GM18951 (cell line): ENCODE measurements around the gene BCL2L1.

Source experiments
- POLR2A ChIP-seq: IDR thresholded peaks from 4 replicates; pipeline ENCODE4 v1.6.1; 2011; ENCODE audit warnings: mild to moderate bottlenecking; ENCODE audit not compliant: insufficient read length, insufficient read depth; ENCODE audit errors: extremely low read depth
- in situ Hi-C: fragments of 300-500 bp; cut with MboI; formaldehyde crosslinking; loops from one replicate; pipeline ENCODE4 v1.12.0; 2022; ENCODE audit warnings: low sequenced_read_pairs, mixed read lengths, inconsistent platforms; ENCODE audit not compliant: unreplicated experiment

BCL2L1 gene

GRCh38 chr20:31719644-31720485 lies 2.8 kb downstream of the BCL2L1 start:
- in situ Hi-C loops, result loop anchor here (10.0 kb wide), 1 partner anchor 165 kb away; no protein-coding TSS in a partner anchor
- TF ChIP-seq POLR2A, result no peak

- in situ Hi-C loops, result no loop called here
These were observed 3.6 kb downstream of the BCL2L1 start for GRCh38 chr20:31718952-31719643.

GRCh38 chr20:31717478-31718201 lies 5.0 kb downstream of the BCL2L1 start:
- in situ Hi-C loops, result no loop called here
- no peak for TF ChIP-seq POLR2A

More at GRCh38 chr20:31718952-31719643, 3.6 kb downstream of the BCL2L1 start:
- no peak for TF ChIP-seq POLR2A

DNA sequence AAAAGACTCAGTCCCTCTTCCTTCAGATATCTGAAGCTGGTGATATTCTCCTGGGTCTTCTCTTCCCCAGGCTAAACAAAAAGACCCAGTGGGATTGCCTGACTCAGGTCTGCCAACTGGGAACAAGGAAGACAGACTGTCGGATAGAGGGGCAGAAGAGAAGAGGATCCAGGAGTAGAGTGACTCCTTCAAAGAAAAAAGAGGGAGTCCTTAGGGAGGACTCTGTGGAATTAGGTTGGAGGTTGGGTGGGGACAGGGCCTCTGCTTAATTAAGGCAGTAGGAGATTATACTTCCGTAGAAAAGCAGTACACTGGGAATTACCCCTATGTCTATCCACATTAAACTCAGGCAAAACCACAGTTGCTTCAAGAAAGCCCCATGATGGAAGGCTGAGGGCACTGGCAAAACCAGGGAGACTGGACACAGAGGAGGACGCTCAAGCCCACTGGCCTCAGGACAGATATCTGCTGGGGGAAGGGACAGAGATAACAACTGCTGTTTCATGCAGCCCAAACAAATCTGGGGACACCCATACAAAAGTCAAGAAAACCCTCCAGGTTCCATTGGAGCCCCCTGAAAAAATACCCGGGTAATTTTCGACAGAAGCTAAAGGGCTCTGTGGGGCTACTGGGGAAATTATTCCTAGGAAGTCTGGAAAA lies 5.7 kb downstream of the BCL2L1 start:
- no peak for TF ChIP-seq POLR2A
- in situ Hi-C loops, result no loop called here

- TF ChIP-seq POLR2A, result no peak
- in situ Hi-C loops, result no loop called here
These were observed 6.3 kb downstream of the BCL2L1 start for GRCh38 chr20:31716351-31716750.

GRCh38 chr20:31715766-31716165 lies 6.9 kb downstream of the BCL2L1 start:
- in situ Hi-C loops, result no loop called here
- TF ChIP-seq POLR2A, result no peak

DNA sequence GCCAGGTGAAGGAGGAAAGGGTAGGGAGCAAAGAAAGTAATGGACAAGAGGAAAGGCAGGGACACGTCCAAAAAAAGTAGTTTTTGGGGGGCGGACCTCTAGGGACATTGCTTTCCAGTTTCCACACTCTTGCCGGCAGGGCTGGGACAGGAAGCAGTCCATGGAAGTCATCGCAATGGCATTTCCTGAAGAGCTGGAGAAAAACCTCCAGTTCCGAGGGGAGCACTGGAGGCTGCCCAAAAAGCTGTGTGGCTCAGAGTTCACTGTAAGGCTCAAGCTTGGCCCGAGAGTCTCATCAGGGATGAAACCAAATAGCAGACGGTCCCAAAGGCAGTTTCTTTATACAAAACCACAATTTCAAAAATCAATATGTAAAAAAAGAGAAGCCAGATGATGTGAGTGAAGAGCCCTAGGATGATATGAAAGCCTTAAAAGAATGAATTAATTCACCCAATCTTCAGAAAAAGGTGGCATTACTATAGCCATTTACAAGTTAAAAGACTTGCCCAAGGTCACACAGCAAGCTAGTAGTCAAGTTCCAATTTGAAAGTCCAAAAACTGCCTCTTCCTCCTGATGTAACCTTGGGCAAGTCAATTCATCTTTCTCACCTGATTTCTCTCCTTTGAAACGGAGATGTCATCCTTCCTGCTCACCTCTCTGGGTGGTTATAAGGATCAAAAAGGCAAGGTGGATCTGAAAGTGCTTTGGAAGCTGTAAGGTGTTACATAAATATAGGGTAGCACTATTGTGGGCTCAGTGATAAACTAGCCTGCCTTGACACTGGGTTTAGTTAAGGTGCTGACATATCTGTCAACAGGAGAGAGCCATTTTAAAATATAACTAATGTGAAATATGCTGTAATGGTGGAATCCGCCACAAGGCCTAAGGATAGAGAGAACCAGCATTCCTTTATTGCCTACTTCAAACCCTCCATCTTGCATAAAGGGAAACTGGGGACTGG lies 9.1 kb downstream of the BCL2L1 start:
- no peak for TF ChIP-seq POLR2A
- in situ Hi-C loops, result loop anchor here (5.0 kb wide), 1 partner anchor 46 kb away; no protein-coding TSS in a partner anchor

DNA sequence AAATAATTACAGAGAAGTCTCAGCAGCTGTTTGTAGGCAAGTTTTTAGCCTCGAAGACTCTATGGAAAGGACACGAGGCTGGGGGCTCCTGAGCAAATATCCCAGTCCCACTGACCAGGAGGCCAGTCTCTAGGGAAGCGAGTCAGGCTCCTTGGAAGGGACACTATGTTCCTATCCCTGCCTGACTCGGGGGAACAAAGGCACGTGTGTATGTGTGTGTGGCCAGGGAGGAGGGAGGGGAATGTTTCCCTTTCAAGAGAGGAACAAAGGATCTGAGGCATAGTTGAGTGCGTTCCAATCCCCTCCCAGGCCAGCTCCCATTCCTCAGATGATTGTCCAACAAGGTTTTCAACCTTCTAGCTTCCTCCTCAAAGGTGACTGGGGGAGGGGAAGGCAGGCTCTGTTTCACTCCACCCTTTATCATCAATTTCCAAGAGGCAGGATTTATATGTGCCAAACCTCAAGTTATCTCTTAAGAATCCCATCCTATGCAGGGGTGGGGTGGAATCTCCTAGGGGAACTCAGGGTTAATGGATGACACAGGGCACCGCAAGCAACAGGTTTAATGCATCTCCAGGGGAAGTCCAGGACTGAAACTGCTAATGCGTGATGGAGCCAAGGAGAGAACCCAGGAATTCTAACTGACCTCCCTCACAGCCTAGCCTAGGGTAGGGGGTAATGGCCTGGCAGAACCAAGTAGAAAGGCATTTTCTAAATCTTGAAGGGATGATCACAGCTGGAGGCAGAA lies 9.9 kb downstream of the BCL2L1 start:
- TF ChIP-seq POLR2A, result no peak
- in situ Hi-C loops, result loop anchor here (5.0 kb wide), 1 partner anchor 45 kb away; no protein-coding TSS in a partner anchor

DNA sequence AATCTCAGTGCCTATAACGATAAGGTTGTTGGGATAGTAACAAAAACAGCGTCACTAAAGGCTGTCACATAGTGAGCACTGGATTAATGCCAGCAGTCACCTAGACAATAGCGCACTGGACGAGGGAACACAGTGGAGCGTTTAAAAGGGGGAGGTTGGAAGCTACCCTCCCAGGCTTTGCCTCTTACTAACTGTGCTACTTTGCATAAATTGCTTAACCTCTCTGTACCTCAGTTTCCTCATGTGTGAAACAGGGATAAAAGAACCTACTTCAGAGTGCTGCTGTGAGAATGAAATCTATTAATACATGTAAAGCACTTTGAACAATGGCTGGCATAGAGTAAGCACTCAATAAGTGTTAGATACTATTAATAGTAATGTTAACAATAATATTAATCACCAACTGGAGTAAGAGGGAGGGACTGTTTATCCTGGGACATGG lies 10.5 kb downstream of the BCL2L1 start:
- no peak for TF ChIP-seq POLR2A
- in situ Hi-C loops, result loop anchor here (5.0 kb wide), 1 partner anchor 45 kb away; no protein-coding TSS in a partner anchor

- no peak for TF ChIP-seq POLR2A
- in situ Hi-C loops, result loop anchor here (5.0 kb wide), 1 partner anchor 44 kb away; no protein-coding TSS in a partner anchor
These were observed 11.2 kb downstream of the BCL2L1 start for GRCh38 chr20:31711179-31712111.
